H1 (cell line): ENCODE results near the gene CDCA4. TPM values are rescaled to one million over a fixed set of nuclear protein-coding genes. Genes with fewer than 3 reads are reported as not detected.

Experiments used
- CTCF ChIA-PET: fragments of 300-600 bp; sonication (Branson Sonifier 250); formaldehyde crosslinking; loops from one replicate; lab custom pipeline; 2021; ENCODE audit not compliant: partially characterized antibody; lab: Charles Lee
- POLR2A ChIA-PET: fragments of 300-600 bp; sonication (Branson Sonifier 250); formaldehyde crosslinking; loops from one replicate; lab custom pipeline; 2021; ENCODE audit warnings: inconsistent platforms; ENCODE audit not compliant: partially characterized antibody; lab: Charles Lee
- DNase-seq, 2 experiments: peaks; one replicate each; pipeline versions ENCODE4 v3.0.0 to v3.0.0-alpha.2; 2010 to 2022; ENCODE audit warnings: low spot score in 2 of 2, low read depth in 1 of 2, mixed read lengths in 1 of 2
- FAIRE-seq: peaks from 2 replicates; lab custom pipeline; 2011; peaks lifted over from hg19 to GRCh38; lab: Jason Lieb, UNC
- H2AFZ ChIP-seq: 2 replicates; pipeline ENCODE4 v1.8.1; 2012; ENCODE audit warnings: low read length, inconsistent platforms
- H2AK5ac ChIP-seq: 2 replicates; pipeline ENCODE4 v1.6.1; 2013; ENCODE audit warnings: low read depth, low read length
- H2BK120ac ChIP-seq: replicated peaks from 2 replicates; pipeline ENCODE3; 2013; ENCODE audit warnings: low read depth, low read length, inconsistent platforms
- H2BK12ac ChIP-seq: 2 replicates; pipeline ENCODE4 v1.6.1; 2013; ENCODE audit warnings: low read depth, low read length
- H2BK15ac ChIP-seq: 2 replicates; pipeline ENCODE4 v1.6.1; 2013; ENCODE audit warnings: low read length
- H2BK20ac ChIP-seq: 2 replicates; pipeline ENCODE4 v1.6.1; 2013; ENCODE audit warnings: low read length
- H2BK5ac ChIP-seq: 2 replicates; pipeline ENCODE4 v1.6.1; 2013; ENCODE audit warnings: low read depth, low read length
- H3K14ac ChIP-seq: 2 replicates; pipeline ENCODE4 v1.6.1; 2013; ENCODE audit warnings: inconsistent platforms; ENCODE audit not compliant: insufficient read length
- H3K18ac ChIP-seq: 2 replicates; pipeline ENCODE4 v1.6.1; 2013; ENCODE audit warnings: low read length; ENCODE audit errors: extremely low read depth
- H3K23ac ChIP-seq: 2 replicates; pipeline ENCODE4 v1.6.1; 2013; ENCODE audit warnings: inconsistent platforms; ENCODE audit not compliant: insufficient read length
- H3K23me2 ChIP-seq: 2 replicates; pipeline ENCODE4 v1.6.1; 2013; ENCODE audit warnings: low read depth, low read length
- H3K27ac ChIP-seq: 2 replicates; pipeline ENCODE4 v1.6.1; 2011; ENCODE audit warnings: low read depth, low read length, inconsistent platforms
- H3K27me3 ChIP-seq, 4 experiments: replicated peaks in 1 of 4; 1 replicate in 1 of 4; 2 replicates in 3 of 4; pipeline versions ENCODE4 v1.6.1 to v1.8.1; 2011 to 2013; ENCODE audit warnings: low read length in 3 of 4, mild to moderate bottlenecking in 3 of 4, inconsistent platforms in 2 of 4, mixed read lengths in 2 of 4, moderate library complexity in 1 of 4; ENCODE audit not compliant: control insufficient read depth in 3 of 4, insufficient read depth in 3 of 4; ENCODE audit errors: extremely low read depth in 1 of 4
- H3K36me3 ChIP-seq, 4 experiments: 2 replicates each; pipeline versions ENCODE4 v1.6.1 to v1.8.1; 2011 to 2013; ENCODE audit warnings: mild to moderate bottlenecking in 4 of 4, low read length in 3 of 4, moderate library complexity in 2 of 4, control low read depth in 1 of 4, inconsistent platforms in 1 of 4; ENCODE audit not compliant: insufficient read depth in 4 of 4, control insufficient read depth in 2 of 4
- H3K4ac ChIP-seq: replicated peaks from 2 replicates; pipeline ENCODE3; 2013; ENCODE audit warnings: low read length, low read depth, mixed read lengths, inconsistent platforms; ENCODE audit not compliant: insufficient read length
- H3K4me1 ChIP-seq, 4 experiments: replicated peaks in 1 of 4; 1 replicate in 1 of 4; 2 replicates in 3 of 4; pipeline versions ENCODE4 v1.6.1 to v1.8.1; 2011 to 2013; ENCODE audit warnings: low read length in 3 of 4, inconsistent platforms in 2 of 4, mixed read lengths in 1 of 4; ENCODE audit not compliant: insufficient read depth in 4 of 4, control insufficient read depth in 3 of 4
- H3K4me2 ChIP-seq, 2 experiments: 2 replicates each; pipeline versions ENCODE4 v1.6.1 to v1.8.1; 2011 to 2013; ENCODE audit warnings: low read depth in 2 of 2, low read length in 2 of 2, control low read depth in 1 of 2, inconsistent platforms in 1 of 2, mild to moderate bottlenecking in 1 of 2; ENCODE audit not compliant: insufficient read depth in 1 of 2
- H3K4me3 ChIP-seq, 4 experiments: fragments of 200-600, 300-600 bp in 1 of 4; sonication (generic), shearing (Covaris generic), sonication (Bioruptor Twin) in 1 of 4; 2 replicates each; pipeline versions ENCODE4 v1.5.1 to v1.8.1; 2011 to 2016; ENCODE audit warnings: low read length in 4 of 4, low read depth in 3 of 4, control low read depth in 2 of 4, inconsistent platforms in 2 of 4, mild to moderate bottlenecking in 2 of 4, mixed read lengths in 1 of 4, moderate library complexity in 1 of 4; ENCODE audit not compliant: insufficient read depth in 2 of 4; ENCODE audit errors: extremely low read depth in 1 of 4
- H3K56ac ChIP-seq: replicated peaks from 2 replicates; pipeline ENCODE3; 2013; ENCODE audit warnings: low read depth, mild to moderate bottlenecking, mixed read lengths, low read length, inconsistent platforms; ENCODE audit not compliant: insufficient read length
- H3K79me1 ChIP-seq: 2 replicates; pipeline ENCODE4 v1.6.1; 2013; ENCODE audit warnings: low read depth, low read length, control low read depth
- H3K79me2 ChIP-seq, 2 experiments: 2 replicates each; pipeline versions ENCODE4 v1.6.1 to v1.8.1; 2012 to 2013; ENCODE audit warnings: low read length in 2 of 2, mild to moderate bottlenecking in 2 of 2, inconsistent platforms in 1 of 2; ENCODE audit not compliant: insufficient read depth in 2 of 2, control insufficient read depth in 1 of 2
- H3K9ac ChIP-seq, 4 experiments: replicated peaks in 1 of 4; 1 replicate in 1 of 4; 2 replicates in 3 of 4; pipeline versions ENCODE4 v1.6.1 to v1.8.1; 2011 to 2013; ENCODE audit warnings: low read depth in 3 of 4, low read length in 3 of 4, control low read depth in 2 of 4, mild to moderate bottlenecking in 2 of 4, moderate library complexity in 2 of 4, inconsistent platforms in 1 of 4; ENCODE audit errors: extremely low read depth in 1 of 4
- H3K9me3 ChIP-seq, 2 experiments: 2 replicates each; pipeline versions ENCODE4 v1.6.1 to v1.8.1; 2012 to 2013; ENCODE audit warnings: mild to moderate bottlenecking in 2 of 2, moderate library complexity in 2 of 2, control low read depth in 1 of 2, inconsistent platforms in 1 of 2, low read depth in 1 of 2, low read length in 1 of 2, mixed read lengths in 1 of 2; ENCODE audit not compliant: insufficient read depth in 2 of 2
- H4K20me1 ChIP-seq, 2 experiments: replicated peaks in 1 of 2; 2 replicates each; pipeline versions ENCODE3 to v1.8.1; 2011 to 2013; ENCODE audit warnings: inconsistent platforms in 2 of 2, low read length in 2 of 2, mild to moderate bottlenecking in 1 of 2; ENCODE audit not compliant: insufficient read depth in 2 of 2, control insufficient read depth in 1 of 2
- H4K5ac ChIP-seq: 2 replicates; pipeline ENCODE4 v1.6.1; 2013; ENCODE audit warnings: low read length, low read depth, mixed read lengths, inconsistent platforms; ENCODE audit not compliant: insufficient read length
- H4K8ac ChIP-seq: 2 replicates; pipeline ENCODE4 v1.8.0; 2013; ENCODE audit warnings: mild to moderate bottlenecking, moderate library complexity, low read length, inconsistent platforms; ENCODE audit not compliant: insufficient read depth; ENCODE audit errors: extremely low read depth
- H4K91ac ChIP-seq: replicated peaks from 2 replicates; pipeline ENCODE3; 2013; ENCODE audit warnings: low read length, mixed read lengths, inconsistent platforms; ENCODE audit not compliant: insufficient read length
- CHD1 ChIP-seq: IDR thresholded peaks from 2 replicates; pipeline ENCODE4 v1.6.1; 2012; ENCODE audit warnings: low read depth, low read length, improper control_type of control experiment
- E2F6 ChIP-seq: IDR thresholded peaks from 2 replicates; pipeline ENCODE4 v1.6.1; 2012; ENCODE audit warnings: inconsistent platforms
- HDAC6 ChIP-seq: IDR thresholded peaks from one replicate; pipeline ENCODE4 v1.7.1; 2012; ENCODE audit warnings: low read depth, mild to moderate bottlenecking, inconsistent platforms, low read length, moderate library complexity
- KDM5A ChIP-seq: fragments of 200-600 bp; IDR thresholded peaks from 2 replicates; pipeline ENCODE4 v1.7.1; 2012; ENCODE audit warnings: mild to moderate bottlenecking, low read length, inconsistent platforms, mixed read lengths
- NANOG ChIP-seq: IDR thresholded peaks from 2 replicates; pipeline ENCODE4 v1.6.1; 2011; ENCODE audit warnings: low read length, low read depth, mild to moderate bottlenecking, inconsistent platforms; ENCODE audit not compliant: insufficient read depth, poor library complexity, severe bottlenecking
- PHF8 ChIP-seq: fragments of 200-600 bp; sonication (generic); conservative IDR thresholded peaks from 2 replicates; pipeline ENCODE4 v1.7.1; 2012; ENCODE audit warnings: low read depth, mild to moderate bottlenecking, inconsistent platforms, low read length, moderate library complexity
- SIN3A ChIP-seq, 2 experiments: IDR thresholded peaks in 1 of 2; conservative IDR thresholded peaks in 1 of 2; 2 replicates each; pipeline ENCODE4 v1.6.1; 2011 to 2012; ENCODE audit warnings: low read length in 2 of 2, improper control_type of control experiment in 1 of 2, low read depth in 1 of 2, mild to moderate bottlenecking in 1 of 2
- TEAD4 ChIP-seq: IDR thresholded peaks from 2 replicates; pipeline ENCODE4 v1.6.1; 2012; ENCODE audit warnings: low read depth, low read length, inconsistent platforms, mixed read lengths
- USF2 ChIP-seq: IDR thresholded peaks from 2 replicates; pipeline ENCODE4 v1.6.1; 2011; ENCODE audit warnings: low read length, improper control_type of control experiment
- WGBS, 2 experiments: shearing (Covaris generic) in 1 of 2; methylation state at CpG; one replicate each; pipeline versions ENCODE4 v1.1.6 to v1.1.7; 2013 to 2015; ENCODE audit warnings: low lambda C conversion rate in 2 of 2, mixed read lengths in 2 of 2, inconsistent platforms in 1 of 2, low coverage in 1 of 2, missing lambda C conversion rate in 1 of 2; ENCODE audit not compliant: insufficient replicate concordance in 2 of 2, insufficient coverage in 1 of 2, insufficient read length in 1 of 2; ENCODE audit errors: extremely low coverage in 1 of 2, missing lambda C conversion rate in 1 of 2; 5-methylcytosine and 5-hydroxymethylcytosine counted together
- polyA plus RNA-seq, 7 experiments: library from polyadenylated mRNA; depleted of rRNA in 3 of 7; stranded (reverse) in 5 of 7; unstranded in 2 of 7; fragments of >200 nt in 5 of 7; fragments of 200-250 nt in 2 of 7; gene quantifications; 1 replicate in 5 of 7; 2 replicates in 1 of 7; 4 replicates in 1 of 7; pipeline versions ENCODE4 v1.2.1 to v1.2.3, GENCODE V29; 2011 to 2013; ENCODE audit warnings: missing spikeins in 2 of 7, mixed read lengths in 2 of 7
- total RNA-seq: library from RNA; stranded (reverse); fragmentation: NEBNext Ultra II Directional; extraction: Animal tissue kit (Norgen Biotek cat#: 25700); gene quantifications from 2 replicates; pipeline ENCODE4 v1.2.1, GENCODE V29; 2021

The CDCA4 gene
- total and polyA plus RNA-seq, 2 of the 8 experiments (the other 6 are each of a cell fraction or from before 2014, with no cell fraction given): 49.9 to 62.4 TPM

GRCh38 chr14:105051182-105052109, 30.6 kb upstream of the CDCA4 start:
- Histone ChIP-seq H2BK5ac (no peak overlapping the region), H3K4me2 (no peak overlapping the region), H3K9me3 (no peaks in the 10 kb centered on the region), H4K91ac (no peak overlapping the region), H2AFZ (no peak overlapping the region), H2BK20ac (no peak overlapping the region), H4K8ac (no peak overlapping the region), H3K56ac (no peak overlapping the region), H3K27ac (no peak overlapping the region), H4K5ac (no peak overlapping the region), H3K9ac (no peak overlapping the region), H3K79me2 (no peaks in the 10 kb centered on the region), H3K36me3 (no peaks in the 10 kb centered on the region), H3K23me2 (peaks cover 6% of the 10 kb centered on the region; the same call in 1 of the 2 replicates), H3K18ac (no peak overlapping the region), H3K4me3 (no peak overlapping the region), H3K23ac (no peak overlapping the region), H3K4ac (no peak overlapping the region), H4K20me1 (no peaks in the 10 kb centered on the region), H3K14ac (no peak overlapping the region), H3K27me3 (peaks cover 2 to 18% (median 13%) of the 10 kb centered on the region in 4 experiments; a peak in 5 of 7 replicates), H2AK5ac (no peak overlapping the region), H2BK15ac (no peak overlapping the region), H3K79me1 (no peaks in the 10 kb centered on the region), H2BK12ac (0 out of 2 replicates have a peak overlapping the region, but pooled peaks have one; percentile 14), H3K4me1 (peaks cover 0 to 11% (median 7%) of the 10 kb centered on the region in 4 experiments; a peak in 6 of 7 replicates), H2BK120ac (no peak overlapping the region)
- 94% methylated on average over 57 of the region's 59 CpGs; no CpG with 5 or more reads in 1 of the 2 experiments for WGBS, 2 experiments
- FAIRE-seq (no peak), DNase-seq (no peak)
- POLR2A ChIA-PET: no interaction called here
- CTCF ChIA-PET: interaction anchor here (1.0 to 1.3 kb wide), 2 partner anchors 16 to 32 kb away, joined by 3 to 4 read pairs; no protein-coding TSS in a partner anchor
- TF ChIP-seq TEAD4 (no peak), CHD1 (no peak), HDAC6 (no peak), E2F6 (no peak), NANOG (no peak), KDM5A (no peak), USF2 (no peak), SIN3A (conservative IDR thresholded peaks at IDR 0.05 in 1 of 2, IDR thresholded peaks at IDR 0.05 in 1 of 2; ENCODE audit: low read depth in 1 of 2, low read length in 2 of 2) (no peak), PHF8 (no peak)
